HG03064 (cell line): ENCODE measurements around the gene PACSIN2.

Experiments used
- ATAC-seq: cut with Tn5 transposase; IDR thresholded peaks from one replicate; pipeline ENCODE4 v1.9.1; 2021; ENCODE audit warnings: low read depth; ENCODE audit not compliant: unreplicated experiment

PACSIN2 gene

GRCh38 chr22:42841444-42841843 lies 173.5 kb downstream of the PACSIN2 start:
- no peak for ATAC-seq

- ATAC-seq = no peak
Measured at GRCh38 chr22:42837556-42837955, 177.4 kb downstream of the PACSIN2 start.

- ATAC-seq = no peak
Measured at GRCh38 chr22:42836026-42836425, 178.9 kb downstream of the PACSIN2 start.

GRCh38 chr22:42834177-42834949 lies 180.6 kb downstream of the PACSIN2 start:
- ATAC-seq = no peak

- no peak for ATAC-seq
Measured at GRCh38 chr22:42833104-42833503, 181.8 kb downstream of the PACSIN2 start.

- ATAC-seq = no peak
Measured at GRCh38 chr22:42831712-42832111, 183.2 kb downstream of the PACSIN2 start.

GRCh38 chr22:42830161-42830560 lies 184.8 kb downstream of the PACSIN2 start:
- ATAC-seq = no peak

- no peak for ATAC-seq
Measured at GRCh38 chr22:42829302-42829701, 185.6 kb downstream of the PACSIN2 start.

- ATAC-seq = no peak
Measured at GRCh38 chr22:42825796-42826195, 189.2 kb downstream of the PACSIN2 start.

- no peak for ATAC-seq
Measured at GRCh38 chr22:42821386-42821785, 193.6 kb downstream of the PACSIN2 start.

- ATAC-seq = no peak
Measured at GRCh38 chr22:42820045-42820763, 194.7 kb downstream of the PACSIN2 start.
